Spinal cord (tissue), 10 donors: ENCODE data around the gene POLR3A. TPM values are rescaled to one million over a fixed set of nuclear protein-coding genes. Genes with fewer than 3 reads are reported as not detected.

Source experiments
- DNase-seq, 6 donors: peaks; one replicate each; pipeline versions ENCODE4 v3.0.0 to v3.0.0-alpha.2; 2013 to 2015; ENCODE audit warnings: low spot score in 6 of 6, low read depth in 4 of 6
- H3K27ac ChIP-seq: one replicate; pipeline ENCODE4 v1.5.1; 2013; ENCODE audit warnings: low read depth, low read length, control low read depth
- H3K27me3 ChIP-seq: one replicate; pipeline ENCODE4 v1.6.1; 2013; ENCODE audit warnings: low read length; ENCODE audit not compliant: control insufficient read depth, insufficient read depth
- H3K36me3 ChIP-seq: one replicate; pipeline ENCODE4 v1.6.1; 2013; ENCODE audit warnings: low read length; ENCODE audit not compliant: control insufficient read depth, insufficient read depth
- H3K4me1 ChIP-seq: one replicate; pipeline ENCODE4 v1.6.1; 2013; ENCODE audit warnings: low read length; ENCODE audit not compliant: control insufficient read depth, insufficient read depth
- H3K4me3 ChIP-seq: one replicate; pipeline ENCODE4 v1.5.1; 2013; ENCODE audit warnings: low read depth, low read length, control low read depth
- H3K9me3 ChIP-seq: one replicate; pipeline ENCODE4 v1.6.1; 2013; ENCODE audit warnings: low read length; ENCODE audit not compliant: control insufficient read depth, insufficient read depth
- WGBS: methylation state at CpG from one replicate; pipeline ENCODE4 v1.1.5; 2013; ENCODE audit warnings: missing lambda C conversion rate; ENCODE audit not compliant: insufficient coverage; 5-methylcytosine and 5-hydroxymethylcytosine counted together
- polyA plus RNA-seq, 2 donors: library from polyadenylated mRNA; unstranded; fragments of 120-200 nt; gene quantifications; one replicate each; pipeline ENCODE4 v1.2.1, GENCODE V29; 2013; ENCODE audit not compliant: insufficient read length in 2 of 2
- total RNA-seq, 2 donors: library from RNA; depleted of rRNA in 1 of 2; stranded (reverse); fragments of 120-200 nt in 1 of 2; fragments of >200 nt in 1 of 2; gene quantifications; one replicate each; pipeline versions ENCODE4 v1.2.3 to v1.2.4, GENCODE V29; 2013 to 2014
- donor health status: healthy.

Gene POLR3A
- total and polyA plus RNA-seq, 4 donors: 15.3 to 25.8 (median 22.9) TPM

GRCh38 chr10:78028438-78029268 lies 662 bp downstream of the POLR3A start:
- DNase-seq: no peak
- Histone ChIP-seq H3K4me3 (peak overlapping the region; percentile 96), H3K27me3 (no peaks in the 10 kb centered on the region), H3K4me1 (peaks cover 12% of the 10 kb centered on the region), H3K9me3 (no peaks in the 10 kb centered on the region), H3K27ac (peak overlapping the region; percentile 42), H3K36me3 (peaks cover 23% of the 10 kb centered on the region)
- 31% methylated on average over 32 of the region's 36 CpGs for WGBS

DNA sequence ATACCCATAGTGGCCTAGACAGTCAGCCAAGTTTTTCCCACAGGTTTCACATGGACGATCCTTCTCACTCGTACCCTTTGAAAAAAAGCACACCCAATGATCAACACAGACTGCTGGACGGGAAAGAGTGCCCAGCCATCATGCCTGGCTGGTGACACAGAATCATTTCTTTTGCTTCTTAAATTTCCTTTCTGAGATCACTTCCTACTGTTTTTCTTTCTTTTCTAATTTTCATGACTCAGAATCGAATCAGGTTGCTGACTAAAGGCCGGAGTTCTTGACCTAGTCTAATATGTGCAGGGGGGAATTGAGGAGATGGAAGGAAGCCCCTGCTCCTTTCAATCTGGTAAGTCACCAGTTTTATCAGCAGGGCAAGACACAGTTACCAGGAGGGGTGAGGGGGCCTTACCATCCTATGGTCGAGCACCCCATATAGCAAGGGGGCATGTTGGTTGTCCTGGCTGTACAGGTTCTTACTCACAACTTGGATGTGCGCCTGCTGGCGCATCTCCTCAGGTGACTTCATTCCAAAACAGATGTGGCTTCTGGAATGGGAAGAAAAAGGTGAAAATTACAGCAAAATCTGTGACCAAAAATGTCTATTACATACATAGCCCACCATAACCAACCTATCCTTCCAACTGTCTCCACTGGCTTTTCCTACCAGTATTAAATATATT lies 3.5 kb downstream of the POLR3A start:
- Histone ChIP-seq H3K9me3 (no peaks in the 10 kb centered on the region), H3K27me3 (no peaks in the 10 kb centered on the region), H3K36me3 (peaks cover 49% of the 10 kb centered on the region), H3K4me1 (peaks cover 8% of the 10 kb centered on the region), H3K4me3 (no peak overlapping the region), H3K27ac (no peak overlapping the region)
- WGBS: 92% methylated on average over 4 of the region's 8 CpGs
- no peak for DNase-seq

- Histone ChIP-seq H3K9me3 (no peaks in the 10 kb centered on the region), H3K4me1 (peaks cover 6% of the 10 kb centered on the region), H3K4me3 (no peak overlapping the region), H3K27me3 (no peaks in the 10 kb centered on the region), H3K27ac (no peak overlapping the region), H3K36me3 (peaks cover 67% of the 10 kb centered on the region)
- DNase-seq: no peak
- 100% methylated on average over 2 of the region's 3 CpGs for WGBS
Observed at GRCh38 chr10:78023741-78024140, 5.6 kb downstream of the POLR3A start.

- no peaks in the 10 kb centered on the region for H3K9me3 ChIP-seq
- WGBS: 89% methylated on average over 1 of the region's 2 CpGs
- no peak for DNase-seq
- H3K4me3 ChIP-seq: no peak overlapping the region
- no peak overlapping the region for H3K27ac ChIP-seq
- H3K4me1 ChIP-seq: no peaks in the 10 kb centered on the region
- H3K36me3 ChIP-seq: peaks cover 89% of the 10 kb centered on the region
- H3K27me3 ChIP-seq: no peaks in the 10 kb centered on the region
Observed at GRCh38 chr10:78021201-78021600, 8.1 kb downstream of the POLR3A start.

DNA sequence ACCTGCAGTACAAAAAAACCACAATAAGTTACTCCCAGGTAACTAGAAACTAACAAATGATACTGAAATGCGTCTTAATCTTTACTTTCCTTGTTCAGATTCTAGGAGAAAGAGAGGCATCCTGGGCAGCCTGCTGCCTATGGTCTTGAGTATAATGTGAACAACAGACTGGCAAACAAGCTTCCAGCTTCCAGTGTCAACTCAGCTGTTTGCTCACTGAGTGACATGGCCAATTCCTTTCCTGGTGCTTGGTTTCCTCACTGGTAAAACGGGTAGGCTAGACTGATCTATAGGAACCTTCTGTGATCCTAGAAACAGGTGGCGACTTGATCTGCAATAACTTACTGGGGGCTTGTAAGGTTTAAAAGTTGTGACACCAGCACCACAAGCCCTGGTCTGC lies 10.1 kb downstream of the POLR3A start:
- DNase-seq: no peak
- Histone ChIP-seq H3K4me3 (no peak overlapping the region), H3K4me1 (no peaks in the 10 kb centered on the region), H3K27me3 (no peaks in the 10 kb centered on the region), H3K27ac (no peak overlapping the region), H3K9me3 (no peaks in the 10 kb centered on the region), H3K36me3 (peaks cover 82% of the 10 kb centered on the region)
- 88% methylated on average over 2 of the region's 3 CpGs for WGBS

GRCh38 chr10:78017856-78018255 lies 11.5 kb downstream of the POLR3A start:
- no peak for DNase-seq
- no peaks in the 10 kb centered on the region for H3K9me3 ChIP-seq
- H3K4me3 ChIP-seq: no peak overlapping the region
- H3K36me3 ChIP-seq: peaks cover 78% of the 10 kb centered on the region
- WGBS: 100% methylated on average over 1 of the region's 5 CpGs
- H3K27me3 ChIP-seq: no peaks in the 10 kb centered on the region
- no peak overlapping the region for H3K27ac ChIP-seq
- no peaks in the 10 kb centered on the region for H3K4me1 ChIP-seq

- WGBS: no CpG with 5 or more reads among the region's 5 CpGs
- Histone ChIP-seq H3K4me1 (no peaks in the 10 kb centered on the region), H3K27me3 (no peaks in the 10 kb centered on the region), H3K36me3 (peaks cover 76% of the 10 kb centered on the region), H3K4me3 (no peak overlapping the region), H3K27ac (no peak overlapping the region), H3K9me3 (no peaks in the 10 kb centered on the region)
- DNase-seq: no peak
Observed at GRCh38 chr10:78015546-78015945, 13.8 kb downstream of the POLR3A start.

- Histone ChIP-seq H3K4me1 (no peaks in the 10 kb centered on the region), H3K9me3 (no peaks in the 10 kb centered on the region), H3K36me3 (peaks cover 71% of the 10 kb centered on the region), H3K27ac (no peak overlapping the region), H3K4me3 (no peak overlapping the region), H3K27me3 (no peaks in the 10 kb centered on the region)
- no peak for DNase-seq
- 100% methylated on average over 1 of the region's 1 CpG for WGBS
Observed at GRCh38 chr10:78013564-78013963, 15.8 kb downstream of the POLR3A start.

- DNase-seq: no peak
- no peaks in the 10 kb centered on the region for H3K9me3 ChIP-seq
- WGBS: no CpG with 5 or more reads among the region's 4 CpGs
- no peak overlapping the region for H3K4me3 ChIP-seq
- no peaks in the 10 kb centered on the region for H3K27me3 ChIP-seq
- no peaks in the 10 kb centered on the region for H3K4me1 ChIP-seq
- H3K27ac ChIP-seq: no peak overlapping the region
- H3K36me3 ChIP-seq: peaks cover 58% of the 10 kb centered on the region
Observed at GRCh38 chr10:78011065-78011464, 18.2 kb downstream of the POLR3A start.

- no peaks in the 10 kb centered on the region for H3K9me3 ChIP-seq
- no peak for DNase-seq
- H3K27ac ChIP-seq: no peak overlapping the region
- H3K27me3 ChIP-seq: no peaks in the 10 kb centered on the region
- H3K4me1 ChIP-seq: no peaks in the 10 kb centered on the region
- 80% methylated on average over 4 of the region's 7 CpGs for WGBS
- no peak overlapping the region for H3K4me3 ChIP-seq
- peaks cover 61% of the 10 kb centered on the region for H3K36me3 ChIP-seq
Observed at GRCh38 chr10:78010278-78010677, 19.0 kb downstream of the POLR3A start.
